ENCODE results near the gene TCERG1L. TPM values are rescaled to one million over a fixed set of nuclear protein-coding genes. Genes with fewer than 3 reads are reported as not detected.

TCERG1L gene
- total RNA-seq, 1 experiment from 2014 or later: not detected

- H3K9me3 ChIP-seq (ENCODE audit: control insufficient read depth, insufficient read depth, low read depth, low read length): no peaks in the 10 kb centered on the region
- no peak overlapping the region for H3K4me3 ChIP-seq (ENCODE audit: low read depth in 2 of 2, low read length in 2 of 2)
- ATAC-seq: no peak
- no peak overlapping the region for H3K27ac ChIP-seq (ENCODE audit: low read length)
- no TSS peak for BruUV-seq (replicated peaks)
- POLR2A ChIA-PET: no interaction called here
- intact Hi-C loops (cut with micrococcal nuclease; ENCODE audit: unreplicated experiment): no loop called here
- no peaks in the 10 kb centered on the region; the same call in 1 of the 2 replicates for H3K27me3 ChIP-seq (ENCODE audit: control insufficient read depth, insufficient read depth, low read length)
- H3K4me1 ChIP-seq (ENCODE audit: control insufficient read depth, insufficient read depth, low read length): no peaks in the 10 kb centered on the region
- in situ Hi-C loops (cut with HindIII; ENCODE audit: low pct_unique_long_range_greater_than_20kb, low sequenced_read_pairs): no loop called here
- H3K36me3 ChIP-seq (ENCODE audit: control insufficient read depth, insufficient read depth, low read length): no peaks in the 10 kb centered on the region
- DNase-seq (ENCODE audit: low read depth, low spot score): no peak
- CTCF ChIA-PET: no interaction called here
- TF ChIP-seq CTCF (IDR thresholded peaks at IDR 0.05) (no peak), SIN3A (IDR thresholded peaks at IDR 0.05; ENCODE audit: borderline replicate concordance, insufficient read depth, low read depth, low read length) (no peak), REST (IDR thresholded peaks at IDR 0.05; ENCODE audit: insufficient read depth in 1 of 2, low read depth in 2 of 2, low read length in 1 of 2) (no peak), TCF7L2 (IDR thresholded peaks at IDR 0.05; ENCODE audit: low read depth, low read length) (no peak), POLR2AphosphoS5 (IDR thresholded peaks at IDR 0.05; ENCODE audit: low read depth, low read length) (no peak)
Measured at GRCh38 chr10:131092876-131093275, 218.6 kb downstream of the TCERG1L start.

- Histone ChIP-seq H3K27me3 (ENCODE audit: control insufficient read depth, insufficient read depth, low read length) (no peaks in the 10 kb centered on the region; the same call in 1 of the 2 replicates), H3K4me3 (ENCODE audit: low read depth in 2 of 2, low read length in 2 of 2) (no peak overlapping the region), H3K27ac (ENCODE audit: low read length) (no peak overlapping the region), H3K4me1 (ENCODE audit: control insufficient read depth, insufficient read depth, low read length) (no peaks in the 10 kb centered on the region), H3K36me3 (ENCODE audit: control insufficient read depth, insufficient read depth, low read length) (no peaks in the 10 kb centered on the region), H3K9me3 (ENCODE audit: control insufficient read depth, insufficient read depth, low read depth, low read length) (no peaks in the 10 kb centered on the region)
- no peak for TF ChIP-seq SIN3A (IDR thresholded peaks at IDR 0.05; ENCODE audit: borderline replicate concordance, insufficient read depth, low read depth, low read length)
- intact Hi-C loops (cut with micrococcal nuclease; ENCODE audit: unreplicated experiment): no loop called here
- ATAC-seq (no peak), DNase-seq (ENCODE audit: low read depth, low spot score) (no peak)
- POLR2A ChIA-PET: no interaction called here
- CTCF ChIA-PET: no interaction called here
- in situ Hi-C loops (cut with HindIII; ENCODE audit: low pct_unique_long_range_greater_than_20kb, low sequenced_read_pairs): no loop called here
- BruUV-seq (replicated peaks): no TSS peak
Measured at GRCh38 chr10:131092386-131092785, 219.1 kb downstream of the TCERG1L start.

- Histone ChIP-seq H3K9me3 (ENCODE audit: control insufficient read depth, insufficient read depth, low read depth, low read length) (no peaks in the 10 kb centered on the region), H3K36me3 (ENCODE audit: control insufficient read depth, insufficient read depth, low read length) (no peaks in the 10 kb centered on the region), H3K27me3 (ENCODE audit: control insufficient read depth, insufficient read depth, low read length) (no peaks in the 10 kb centered on the region; the same call in 1 of the 2 replicates), H3K4me3 (ENCODE audit: low read depth in 2 of 2, low read length in 2 of 2) (no peak overlapping the region), H3K27ac (ENCODE audit: low read length) (no peak overlapping the region), H3K4me1 (ENCODE audit: control insufficient read depth, insufficient read depth, low read length) (no peaks in the 10 kb centered on the region)
- in situ Hi-C loops (cut with HindIII; ENCODE audit: low pct_unique_long_range_greater_than_20kb, low sequenced_read_pairs) (no loop called here), intact Hi-C loops (cut with micrococcal nuclease; ENCODE audit: unreplicated experiment) (no loop called here)
- TF ChIP-seq SIN3A (IDR thresholded peaks at IDR 0.05; ENCODE audit: borderline replicate concordance, insufficient read depth, low read depth, low read length): no peak
- TF ChIP-seq POLR2AphosphoS5 (IDR thresholded peaks at IDR 0.05; ENCODE audit: low read depth, low read length): no peak
- TF ChIP-seq TCF7L2 (IDR thresholded peaks at IDR 0.05; ENCODE audit: low read depth, low read length): no peak
- no peak for TF ChIP-seq REST (IDR thresholded peaks at IDR 0.05; ENCODE audit: insufficient read depth in 1 of 2, low read depth in 2 of 2, low read length in 1 of 2)
- no peak for TF ChIP-seq CTCF (IDR thresholded peaks at IDR 0.05)
- POLR2A ChIA-PET: no interaction called here
- ATAC-seq (no peak), DNase-seq (ENCODE audit: low read depth, low spot score) (no peak)
- BruUV-seq (replicated peaks): no TSS peak
- CTCF ChIA-PET: no interaction called here
Measured at GRCh38 chr10:131091682-131092081, 219.8 kb downstream of the TCERG1L start.

Measured in Panc1 (cell line).